ENCODE results near the gene BTD.

DNA sequence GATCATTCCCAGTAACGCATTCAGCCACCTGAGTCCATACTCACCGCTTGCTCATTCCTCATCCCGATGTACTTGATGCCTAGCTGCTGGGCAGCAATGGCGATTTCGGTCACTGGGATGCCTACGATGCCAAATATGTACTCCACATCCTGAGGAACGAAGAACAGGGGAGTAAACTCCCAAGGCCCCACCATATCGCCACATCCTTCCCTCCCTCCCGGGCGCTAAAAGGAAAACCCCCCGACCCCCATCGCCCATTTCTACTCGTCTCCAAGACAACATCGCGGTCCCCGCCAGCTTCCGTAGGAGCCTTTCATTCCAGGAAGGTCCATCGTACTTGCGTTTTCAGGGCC, 523 bp upstream of the BTD start:
- TF ChIP-seq, protein P1, sequence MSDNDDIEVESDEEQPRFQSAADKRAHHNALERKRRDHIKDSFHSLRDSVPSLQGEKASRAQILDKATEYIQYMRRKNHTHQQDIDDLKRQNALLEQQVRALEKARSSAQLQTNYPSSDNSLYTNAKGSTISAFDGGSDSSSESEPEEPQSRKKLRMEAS (IDR thresholded peaks at IDR 0.05; ENCODE audit: low read depth, low read length): no peak
- TF ChIP-seq, protein P2, sequence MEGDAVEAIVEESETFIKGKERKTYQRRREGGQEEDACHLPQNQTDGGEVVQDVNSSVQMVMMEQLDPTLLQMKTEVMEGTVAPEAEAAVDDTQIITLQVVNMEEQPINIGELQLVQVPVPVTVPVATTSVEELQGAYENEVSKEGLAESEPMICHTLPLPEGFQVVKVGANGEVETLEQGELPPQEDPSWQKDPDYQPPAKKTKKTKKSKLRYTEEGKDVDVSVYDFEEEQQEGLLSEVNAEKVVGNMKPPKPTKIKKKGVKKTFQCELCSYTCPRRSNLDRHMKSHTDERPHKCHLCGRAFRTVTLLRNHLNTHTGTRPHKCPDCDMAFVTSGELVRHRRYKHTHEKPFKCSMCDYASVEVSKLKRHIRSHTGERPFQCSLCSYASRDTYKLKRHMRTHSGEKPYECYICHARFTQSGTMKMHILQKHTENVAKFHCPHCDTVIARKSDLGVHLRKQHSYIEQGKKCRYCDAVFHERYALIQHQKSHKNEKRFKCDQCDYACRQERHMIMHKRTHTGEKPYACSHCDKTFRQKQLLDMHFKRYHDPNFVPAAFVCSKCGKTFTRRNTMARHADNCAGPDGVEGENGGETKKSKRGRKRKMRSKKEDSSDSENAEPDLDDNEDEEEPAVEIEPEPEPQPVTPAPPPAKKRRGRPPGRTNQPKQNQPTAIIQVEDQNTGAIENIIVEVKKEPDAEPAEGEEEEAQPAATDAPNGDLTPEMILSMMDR (IDR thresholded peaks at IDR 0.05; ENCODE audit: low read depth, low read length): no peak
- TF ChIP-seq POLR2A (IDR thresholded peaks at IDR 0.05; ENCODE audit: extremely low read depth, insufficient read length): no peak

Measured in NB4 (cell line).